Activated CD4-positive, CD25-positive, alpha-beta regulatory T cell treated with anti-CD3 and anti-CD28 coated beads, Interleukin-2, amount 50 U/mL, for 16 hours (primary cell): Measurements from ENCODE around the gene BICDL1.

Experiments used
- DNase-seq: peaks from one replicate; pipeline ENCODE4 v3.0.0-alpha.2; 2020; ENCODE audit warnings: low read depth, low spot score

The BICDL1 gene

GRCh38 chr12:120079411-120080400 lies 90.7 kb downstream of the BICDL1 start:
- no peak for DNase-seq

DNA sequence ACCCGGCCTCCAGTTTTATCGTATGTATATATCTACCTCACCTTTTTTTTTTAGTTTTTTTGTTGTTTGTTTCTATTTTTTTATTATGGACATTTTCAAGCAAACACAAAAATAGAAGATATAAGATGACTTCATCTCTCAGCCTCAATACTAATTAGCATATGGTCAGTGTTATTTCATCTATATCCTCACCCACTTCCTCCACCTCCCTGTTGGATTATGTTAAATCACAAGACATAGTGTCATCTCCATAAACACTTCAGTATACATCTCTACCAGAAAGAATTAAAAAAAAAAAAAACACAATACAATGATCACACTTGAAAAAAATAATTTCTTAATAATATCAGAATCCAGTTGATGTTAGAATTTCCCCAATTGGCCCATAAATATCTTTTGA lies 92.6 kb downstream of the BICDL1 start:
- DNase-seq: no peak

DNA sequence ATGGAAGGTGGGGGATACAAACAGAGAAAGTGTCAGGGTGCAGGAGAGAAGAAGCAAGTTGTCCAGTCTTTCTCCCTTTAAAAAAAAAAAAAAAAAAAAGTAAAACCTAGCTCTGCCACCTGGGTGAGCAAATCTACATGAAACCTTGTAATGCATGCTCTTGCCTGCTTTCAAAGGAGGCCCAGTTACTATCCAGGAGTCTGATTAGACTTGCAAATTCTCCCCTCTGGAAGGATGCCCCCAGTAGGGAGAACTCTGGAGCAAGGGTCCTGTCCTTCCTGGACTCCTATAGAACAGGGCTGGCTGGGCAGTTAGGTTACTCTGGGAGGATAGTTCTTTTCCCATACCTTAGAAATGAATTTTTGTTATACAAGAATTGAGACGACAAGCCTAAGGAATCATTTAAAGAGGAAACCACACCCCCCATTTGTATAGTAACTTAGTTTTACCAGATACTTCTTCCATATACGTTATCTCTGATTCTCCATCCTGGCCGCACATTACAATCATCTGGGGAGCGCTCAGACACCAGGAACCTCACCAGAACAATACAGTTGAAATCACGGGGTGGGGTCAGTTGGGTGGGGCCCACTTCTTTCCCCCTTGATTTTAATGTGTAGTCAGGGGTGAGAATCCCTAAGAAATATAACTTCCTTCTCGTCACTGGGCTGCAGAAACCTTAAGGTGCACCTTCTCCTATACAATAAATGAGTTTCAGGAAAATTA lies 97.0 kb downstream of the BICDL1 start:
- DNase-seq: no peak

DNA sequence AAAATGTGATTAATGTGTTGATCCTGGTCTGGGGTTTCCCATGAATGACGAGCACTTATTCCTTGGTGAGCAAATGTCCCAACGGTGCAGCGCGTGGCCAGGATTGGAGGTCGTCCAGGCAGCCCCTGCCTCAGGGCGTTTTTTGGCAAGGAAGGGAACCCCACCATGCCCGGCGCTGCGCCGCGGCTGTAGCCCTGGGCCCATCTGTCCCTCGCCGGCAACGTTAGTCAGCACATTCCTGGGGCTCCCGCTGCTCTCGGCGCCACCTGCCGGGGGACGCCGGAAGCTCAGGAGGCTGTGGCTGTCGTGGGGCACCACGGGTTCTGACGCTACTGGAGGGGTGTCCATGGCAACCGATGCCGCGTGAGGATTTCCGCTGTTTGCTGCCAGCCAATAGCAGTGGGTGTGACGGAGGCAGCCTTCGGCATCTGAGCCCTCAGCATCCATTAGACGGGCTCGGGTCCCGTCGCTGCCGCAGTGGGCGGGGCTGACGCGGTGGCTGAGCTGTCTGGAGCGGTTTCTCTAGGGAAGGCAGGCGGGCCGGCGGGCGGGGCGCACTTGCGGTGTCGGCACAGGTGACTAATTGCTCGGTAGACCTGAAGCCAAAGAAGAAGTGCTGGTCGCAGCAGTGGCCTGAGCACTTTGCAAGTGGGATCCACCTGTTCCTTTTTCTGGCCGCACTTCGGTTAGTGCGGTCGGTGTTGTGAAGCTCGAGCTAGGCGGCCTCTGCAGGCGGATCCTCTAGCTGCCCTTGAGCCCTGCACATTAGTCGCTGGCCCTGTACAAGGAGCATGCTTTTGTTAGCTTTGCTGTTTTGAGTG lies 98.0 kb downstream of the BICDL1 start:
- peak; percentile 99 for DNase-seq

GRCh38 chr12:120089105-120089504 lies 100.1 kb downstream of the BICDL1 start:
- no peak for DNase-seq

DNA sequence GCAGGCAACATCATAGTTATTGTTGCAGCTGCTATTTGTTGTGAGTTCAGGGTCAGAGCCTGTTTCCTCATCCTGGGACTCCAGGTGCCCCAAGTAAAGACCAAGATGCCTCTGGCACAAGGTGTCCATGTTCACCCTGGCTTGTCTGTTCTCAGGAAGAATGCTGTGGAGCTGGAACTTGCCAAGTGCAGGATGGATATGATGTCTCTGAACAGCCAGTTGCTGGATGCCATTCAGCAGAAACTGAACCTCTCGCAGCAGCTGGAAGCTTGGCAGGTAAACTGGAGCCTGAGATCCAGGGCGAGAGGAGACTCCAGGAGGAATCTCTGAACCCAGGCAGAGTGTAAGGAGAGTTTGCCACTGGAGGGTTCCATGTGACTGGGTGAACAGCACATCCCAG lies 100.8 kb downstream of the BICDL1 start:
- no peak for DNase-seq

DNA sequence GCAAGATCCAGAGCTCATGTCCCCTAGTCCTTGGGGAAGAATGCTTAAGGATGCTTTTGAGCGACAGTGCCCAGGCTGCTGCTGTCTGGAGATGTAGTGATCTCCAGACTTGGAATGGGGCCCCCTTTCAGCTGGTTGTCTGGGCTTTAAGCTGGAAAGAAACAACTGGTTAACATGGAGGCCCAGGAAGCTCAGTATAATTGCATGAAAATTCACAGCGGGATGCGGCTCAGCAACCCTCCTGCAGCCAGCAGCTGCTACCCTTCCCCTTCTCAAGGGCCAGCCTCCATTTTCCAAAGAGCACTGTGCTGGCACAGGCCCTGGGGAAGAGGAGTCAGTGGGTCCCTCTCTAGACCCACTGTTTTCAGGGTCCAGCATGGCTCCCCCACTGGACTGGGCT lies 101.2 kb downstream of the BICDL1 start:
- no peak for DNase-seq

GRCh38 chr12:120090626-120091295 lies 101.7 kb downstream of the BICDL1 start:
- DNase-seq: no peak

- no peak for DNase-seq
Measured at GRCh38 chr12:120091371-120092090, 102.5 kb downstream of the BICDL1 start.

- no peak for DNase-seq
Measured at GRCh38 chr12:120092551-120093335, 103.7 kb downstream of the BICDL1 start.

- no peak for DNase-seq
Measured at GRCh38 chr12:120093336-120093591, 104.2 kb downstream of the BICDL1 start.

- DNase-seq: no peak
Measured at GRCh38 chr12:120093592-120094355, 104.7 kb downstream of the BICDL1 start.

DNA sequence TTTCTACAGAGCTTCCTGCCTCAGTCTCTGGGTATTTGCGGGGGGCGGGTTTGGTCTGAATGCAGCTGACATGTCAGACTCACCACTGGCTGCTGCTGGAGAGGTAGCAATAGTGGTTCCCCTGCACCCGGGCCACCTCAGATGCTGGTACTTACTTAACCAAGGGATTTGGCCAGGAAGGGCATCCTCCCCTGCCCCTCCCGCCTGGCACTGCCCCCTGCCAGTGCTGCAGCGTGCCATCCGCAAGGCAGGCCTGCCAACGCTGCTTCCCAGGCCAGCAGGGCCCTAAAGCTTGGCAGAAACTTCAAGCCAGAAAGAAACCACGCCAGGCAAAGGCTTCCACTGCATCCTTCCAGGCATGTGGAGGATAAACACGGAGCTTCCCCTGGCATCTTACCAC lies 105.4 kb downstream of the BICDL1 start:
- DNase-seq: no peak

- no peak for DNase-seq
Measured at GRCh38 chr12:120095331-120095730, 106.3 kb downstream of the BICDL1 start.

DNA sequence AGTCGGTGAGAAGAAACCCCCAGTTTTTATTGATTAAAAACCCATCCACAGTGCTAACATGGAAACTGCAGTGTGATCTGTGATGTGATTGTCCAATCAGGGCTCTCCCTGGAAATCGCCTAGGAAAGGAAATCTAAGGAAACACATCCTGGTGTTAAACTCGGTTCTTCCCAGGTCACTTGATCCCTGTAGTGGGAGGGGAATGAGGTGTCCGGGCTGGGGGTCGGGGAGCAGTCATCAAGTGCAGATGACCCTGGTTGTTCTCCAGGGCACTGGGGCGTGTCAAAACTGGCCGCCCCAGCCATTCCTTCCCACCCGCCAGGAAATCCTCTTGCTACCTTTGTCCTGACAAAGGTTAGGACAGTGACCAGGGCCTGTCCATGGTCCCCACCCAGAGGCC lies 106.7 kb downstream of the BICDL1 start:
- DNase-seq: no peak

DNA sequence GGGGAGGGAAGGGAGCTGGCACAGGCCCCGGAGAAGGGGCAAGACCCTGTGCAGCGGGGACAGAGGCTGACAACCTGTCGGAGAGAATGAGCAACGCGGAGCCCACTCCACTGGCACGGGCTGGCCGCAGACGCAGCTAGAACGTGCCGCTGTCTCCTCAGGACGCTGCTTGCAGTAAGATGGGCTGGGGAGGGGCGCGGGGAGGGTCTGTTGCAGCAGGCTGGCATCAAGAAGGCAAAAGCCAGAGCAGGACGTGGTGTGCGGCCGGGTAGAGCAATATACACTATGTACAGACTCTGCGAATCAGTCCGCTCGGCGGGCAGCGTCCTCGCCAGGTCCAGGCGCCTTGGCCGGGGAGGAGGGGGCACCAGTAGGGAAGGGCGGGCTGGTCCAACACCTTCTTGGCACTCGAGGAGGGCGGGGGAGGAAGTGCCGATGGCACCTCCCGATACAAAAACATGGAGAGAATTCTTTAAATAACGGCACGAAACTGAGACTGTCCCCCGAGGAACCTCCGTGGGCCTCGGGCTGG lies 107.7 kb downstream of the BICDL1 start:
- DNase-seq: no peak

GRCh38 chr12:120098756-120099470 lies 109.9 kb downstream of the BICDL1 start:
- DNase-seq: no peak

GRCh38 chr12:120099738-120100137 lies 110.7 kb downstream of the BICDL1 start:
- DNase-seq: no peak
